GM19324 (cell line): ENCODE measurements around the gene ZNF8.
"Not testable (repeated sequence)": the region's sequence is repeated elsewhere in the genome, so short reads cannot be mapped to it uniquely, and the experiment has no call there.

Experiments
- ATAC-seq: cut with Tn5 transposase; IDR thresholded peaks from one replicate; pipeline ENCODE4 v1.9.1; 2021; ENCODE audit warnings: mild to moderate bottlenecking, moderate library complexity; ENCODE audit not compliant: unreplicated experiment, low FRiP score

The ZNF8 gene

DNA sequence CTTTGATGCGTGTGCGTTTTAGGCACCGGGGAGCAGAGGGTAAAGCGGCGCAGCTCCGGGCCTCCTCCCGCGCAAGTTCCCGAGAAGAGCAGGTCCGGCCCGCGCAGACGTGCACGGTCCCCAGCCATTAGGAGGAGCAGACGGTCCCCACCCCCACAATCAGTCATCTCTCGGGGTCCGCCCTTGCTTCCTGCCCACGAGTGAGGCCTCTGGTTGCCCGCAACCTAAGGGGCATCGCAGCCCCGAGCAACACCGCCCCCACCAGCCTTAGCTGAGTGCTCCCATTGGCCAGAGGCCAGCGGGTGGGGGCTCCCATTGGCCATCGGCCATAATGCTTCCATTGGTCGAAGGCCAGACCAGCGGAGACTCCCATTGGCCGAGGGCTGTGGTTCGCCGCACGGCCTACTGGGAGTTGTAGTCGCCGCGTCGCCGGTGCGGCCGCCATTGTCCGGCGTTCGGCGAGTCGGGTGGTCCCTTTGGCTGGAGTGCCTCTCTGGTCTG, at the start of gene ZNF8:
ZNF8 (plus strand) TSS at position 415 of the 501 bp plus-strand sequence. CDS start 127 bp downstream, outside the sequence.
- ATAC-seq, result peak; percentile 97

GRCh38 chr19:58229255-58229639, 49.5 kb upstream of the ZNF8 start:
- no peak for ATAC-seq

DNA sequence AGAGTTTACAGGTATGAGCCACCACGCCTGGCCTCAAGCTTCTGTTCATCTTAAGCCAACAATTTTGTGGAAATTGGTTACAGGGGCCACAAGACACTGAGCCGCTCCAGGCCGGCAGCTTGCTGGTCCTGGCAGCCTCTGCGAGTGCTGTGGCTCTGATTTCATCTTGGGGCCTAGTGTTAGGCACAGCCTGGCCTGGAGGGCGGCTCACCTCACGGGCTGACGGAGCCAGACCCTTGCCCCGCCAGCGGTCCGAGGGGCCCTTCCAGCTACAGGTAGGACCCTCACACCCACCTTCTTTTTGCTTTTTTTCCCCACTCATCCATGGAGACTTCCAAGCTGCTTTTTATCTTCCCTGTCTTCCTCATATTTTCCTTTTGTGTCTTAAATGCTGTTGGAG, 41.4 kb upstream of the ZNF8 start:
- no peak for ATAC-seq

DNA sequence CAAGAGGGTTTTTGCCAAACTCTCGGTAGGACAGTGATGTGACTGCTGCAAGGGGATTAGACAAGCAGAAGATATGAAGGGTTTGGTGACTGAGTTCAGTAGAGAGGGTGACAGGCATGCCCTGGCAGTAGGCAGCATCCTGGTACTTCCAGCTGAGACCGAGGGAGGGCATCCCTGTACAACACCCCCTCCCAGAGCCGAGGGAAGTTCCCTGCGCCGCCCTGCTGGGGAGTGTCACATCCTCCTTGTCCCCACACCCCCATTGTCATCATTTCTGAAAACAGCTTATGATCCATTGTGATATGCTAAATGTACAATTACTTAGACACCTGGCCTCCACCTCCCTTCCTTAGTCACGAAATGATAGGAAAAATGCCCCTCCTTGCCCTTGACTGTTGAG, 35.4 kb upstream of the ZNF8 start:
- no peak for ATAC-seq

DNA sequence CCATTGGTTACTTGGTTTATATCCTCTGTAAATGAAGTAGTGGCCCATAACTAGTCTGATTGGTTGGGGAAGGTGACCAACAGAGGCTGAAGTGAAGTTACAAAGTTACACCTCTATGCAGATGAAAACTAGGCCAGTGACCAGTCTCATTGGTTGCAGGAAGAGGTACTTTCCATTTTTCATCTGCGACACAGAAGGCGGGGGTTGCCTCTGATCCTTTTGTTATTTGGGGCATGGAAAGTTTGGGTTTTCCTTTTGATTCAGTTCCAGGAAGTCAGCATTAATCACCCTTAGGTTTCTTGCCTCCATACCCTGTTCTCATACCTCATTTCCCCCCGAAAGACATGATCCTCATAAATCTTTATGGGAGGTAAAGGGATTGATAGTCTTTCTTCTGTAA, 29.9 kb upstream of the ZNF8 start:
- no peak for ATAC-seq

GRCh38 chr19:58252102-58252685, 26.6 kb upstream of the ZNF8 start:
- no peak for ATAC-seq

GRCh38 chr19:58258259-58258658, 20.5 kb upstream of the ZNF8 start:
- ATAC-seq, result not testable (repeated sequence)

DNA sequence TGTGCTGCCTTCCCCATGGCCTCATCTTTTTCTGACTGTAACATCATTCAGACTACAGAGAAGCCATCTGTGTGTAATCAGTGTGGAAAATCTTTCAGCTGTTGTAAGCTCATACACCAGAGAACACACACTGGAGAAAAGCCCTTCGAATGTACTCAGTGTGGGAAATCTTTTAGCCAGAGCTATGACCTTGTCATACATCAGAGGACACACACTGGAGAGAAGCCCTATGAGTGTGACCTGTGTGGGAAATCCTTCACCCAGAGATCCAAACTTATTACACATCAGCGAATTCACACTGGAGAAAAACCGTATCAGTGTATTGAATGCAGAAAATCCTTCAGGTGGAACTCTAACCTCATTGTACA, 17.2 kb upstream of the ZNF8 start:
- no peak for ATAC-seq

- no peak for ATAC-seq
These were observed 16.5 kb upstream of the ZNF8 start for GRCh38 chr19:58261968-58262921.

- ATAC-seq, result no peak
These were observed 15.8 kb upstream of the ZNF8 start for GRCh38 chr19:58262922-58263296.

GRCh38 chr19:58265100-58265499, 13.7 kb upstream of the ZNF8 start:
- ATAC-seq, result no peak

- ATAC-seq, result no peak
These were observed 10.4 kb upstream of the ZNF8 start for GRCh38 chr19:58268344-58268743.

- no peak for ATAC-seq
These were observed 4.0 kb upstream of the ZNF8 start for GRCh38 chr19:58274771-58275201.

- no peak for ATAC-seq
These were observed 3.2 kb upstream of the ZNF8 start for GRCh38 chr19:58275564-58275963.

- ATAC-seq, result no peak
These were observed 1.6 kb upstream of the ZNF8 start for GRCh38 chr19:58277197-58277596.

DNA sequence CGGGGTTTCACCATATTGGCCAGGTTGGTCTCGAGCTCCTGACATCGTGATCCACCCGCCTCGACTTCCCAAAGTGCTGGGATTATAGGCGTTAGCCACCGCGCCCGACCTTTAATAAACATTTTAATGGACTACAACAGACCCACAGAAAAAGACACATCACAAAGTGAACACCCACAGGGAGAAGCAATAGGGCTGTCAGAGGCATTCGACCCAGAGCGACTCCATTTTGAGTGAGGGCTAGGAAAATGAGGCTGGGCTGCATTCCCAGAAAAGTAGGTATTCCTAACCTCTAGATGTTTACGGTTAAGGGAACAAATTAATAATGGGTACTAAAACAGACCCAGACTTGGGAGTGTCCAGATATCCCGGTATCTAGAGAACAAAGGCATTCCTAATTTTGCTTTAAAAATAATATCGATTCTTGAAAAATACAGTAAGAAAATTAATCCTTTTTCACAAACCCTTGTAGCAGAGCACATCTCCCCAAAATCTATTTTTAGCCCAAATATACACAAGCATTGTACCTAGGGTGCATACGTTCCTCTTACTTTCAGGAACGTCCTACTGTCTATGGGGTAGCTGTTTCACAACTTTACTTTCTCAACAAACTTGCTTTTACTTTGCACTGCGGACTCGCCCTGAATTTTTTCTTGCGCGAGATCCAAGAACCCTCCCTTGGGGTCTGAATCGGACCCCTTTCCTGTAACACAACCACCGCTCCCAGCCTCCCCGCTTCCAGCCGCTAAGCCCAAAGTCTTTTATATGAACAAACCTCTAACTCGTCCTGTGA, 811 bp upstream of the ZNF8 start:
- no peak for ATAC-seq

DNA sequence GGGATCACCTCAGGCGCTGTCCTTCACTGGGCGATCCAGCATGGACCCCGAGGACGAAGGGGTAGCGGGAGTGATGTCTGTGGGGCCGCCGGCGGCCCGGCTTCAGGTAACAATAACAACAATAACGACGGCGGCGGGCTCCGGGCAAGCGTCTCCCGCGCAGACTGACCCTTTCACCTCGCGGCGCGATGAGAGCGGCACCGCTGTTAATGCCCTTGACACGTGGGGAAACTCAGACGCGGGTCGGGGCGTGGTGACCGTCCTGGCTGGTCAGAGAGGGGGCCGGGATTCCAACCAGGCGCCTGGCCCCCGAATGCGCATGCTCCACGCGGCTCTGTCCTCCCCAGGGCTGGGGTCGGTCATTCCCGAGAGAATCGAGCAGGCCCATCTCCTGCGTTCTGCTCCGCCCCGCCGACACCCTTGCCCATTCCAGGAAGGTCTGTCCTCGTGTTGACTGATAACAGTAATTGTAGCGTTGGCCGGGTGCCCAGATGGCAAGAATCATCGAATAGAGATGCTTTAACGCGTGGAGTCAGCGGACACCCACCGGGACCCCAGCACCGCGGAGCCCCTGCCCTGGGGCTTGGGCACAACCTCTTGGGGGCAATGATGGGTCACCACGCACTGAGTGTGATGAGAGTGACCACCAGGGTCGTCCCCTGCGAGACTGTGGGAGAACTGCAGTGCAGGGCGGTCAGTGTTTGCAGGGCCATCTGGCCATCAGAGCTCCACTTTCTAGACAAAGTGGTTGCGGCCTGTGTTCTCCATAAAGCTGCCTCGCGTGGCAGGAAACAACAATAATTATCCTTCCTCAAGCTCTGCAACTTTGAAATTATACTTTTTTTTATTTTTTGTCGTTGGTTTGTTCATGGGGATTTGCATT, 528 bp downstream of the ZNF8 start:
- peak; percentile 43 for ATAC-seq

DNA sequence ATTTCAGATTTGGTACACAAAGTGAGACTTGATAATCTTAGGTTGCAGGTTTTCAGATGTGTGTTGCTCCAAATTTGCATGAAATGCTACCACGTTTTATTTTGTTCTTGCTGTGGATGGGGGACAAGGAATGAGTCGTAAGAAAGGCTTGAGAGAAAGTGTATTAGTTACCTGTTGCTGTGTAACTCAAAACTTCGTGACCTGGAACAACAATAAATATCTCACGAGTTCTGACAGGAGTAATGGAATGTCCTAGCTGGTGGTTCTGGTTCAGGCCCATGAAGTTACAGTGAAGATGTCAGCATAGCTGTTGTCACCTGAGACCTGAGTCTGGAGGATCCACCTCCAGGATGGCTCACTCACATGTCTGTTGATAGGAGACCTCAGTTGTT, 1.2 kb downstream of the ZNF8 start:
- ATAC-seq, result no peak

DNA sequence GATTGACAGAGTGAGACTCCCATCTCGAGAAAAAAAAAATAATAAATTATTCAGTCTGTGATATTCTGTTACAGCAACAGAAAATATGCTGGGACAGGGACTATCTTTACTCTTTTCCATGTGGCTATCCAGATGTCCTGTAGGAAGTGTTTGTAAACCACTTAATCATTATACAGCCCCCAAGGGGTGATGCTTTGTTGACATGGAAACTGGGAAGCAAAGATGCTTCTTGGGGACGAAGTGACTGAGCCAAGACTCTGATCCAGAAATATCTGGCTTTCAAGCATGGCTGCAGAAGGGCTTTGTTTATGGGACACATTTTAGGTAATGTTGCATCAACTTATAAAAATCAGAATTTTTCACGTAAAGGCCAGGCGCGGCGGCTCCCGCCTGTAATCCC, 5.4 kb downstream of the ZNF8 start:
- no peak for ATAC-seq

DNA sequence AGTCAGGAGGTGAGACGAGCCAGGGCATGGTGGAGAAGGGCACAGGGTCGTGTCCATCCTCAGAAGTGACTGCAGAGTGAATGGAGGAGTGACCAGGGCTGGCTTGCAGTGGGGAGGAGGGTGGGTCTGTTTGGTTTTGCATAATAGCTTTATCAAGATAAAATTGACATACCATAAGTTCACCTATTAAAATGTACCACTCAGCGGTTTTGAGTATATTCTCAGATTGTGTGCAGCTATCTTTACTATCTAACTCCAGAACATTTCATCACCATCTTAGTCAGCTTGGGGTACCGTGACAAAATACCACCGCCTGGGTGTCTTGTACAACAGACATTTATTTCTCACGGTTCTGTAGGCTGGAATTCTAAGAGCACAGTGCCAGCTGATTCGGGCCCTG, 13.2 kb downstream of the ZNF8 start:
- no peak for ATAC-seq
